Colonic mucosa (tissue), 4 donors: Measurements from ENCODE around the gene THADA. TPM values are rescaled to one million over a fixed set of nuclear protein-coding genes. Genes with fewer than 3 reads are reported as not detected.

Experiments used
- DNase-seq: peaks from one replicate; pipeline ENCODE4 v3.0.0-alpha.2; 2020
- H3K27ac ChIP-seq: fragments of 200-600 bp; one replicate; pipeline ENCODE4 v1.8.0; 2021
- H3K27me3 ChIP-seq: fragments of 200-600 bp; one replicate; pipeline ENCODE4 v1.8.0; 2021
- H3K36me3 ChIP-seq: fragments of 200-600 bp; one replicate; pipeline ENCODE4 v1.8.0; 2021
- H3K4me1 ChIP-seq: fragments of 200-600 bp; one replicate; pipeline ENCODE4 v1.8.0; 2021; ENCODE audit warnings: mild to moderate bottlenecking
- H3K4me3 ChIP-seq: fragments of 200-600 bp; one replicate; pipeline ENCODE4 v1.8.0; 2021
- H3K9ac ChIP-seq, 2 donors: one replicate each; pipeline ENCODE4 v1.7.0; 2013; ENCODE audit warnings: control low read depth in 2 of 2, low read depth in 2 of 2, low read length in 2 of 2
- H3K9me3 ChIP-seq: fragments of 200-600 bp; one replicate; pipeline ENCODE4 v1.8.0; 2021
- CTCF ChIP-seq: fragments of 200-600 bp; IDR thresholded peaks from one replicate; pipeline ENCODE4 v1.8.0; 2022; ENCODE audit warnings: antibody characterized with exemption, mild to moderate bottlenecking
- intact Hi-C: fragments of 100-400 bp; cut with DNase I; formaldehyde crosslinking; loops from one replicate; pipeline ENCODE4 v1.14.1; 2022
- total RNA-seq, 2 donors: library from RNA; stranded (reverse); fragmentation: NEBNext Ultra II Directional in 1 of 2; extraction: Animal tissue kit (Norgen Biotek cat#: 25700) in 1 of 2; gene quantifications; one replicate each; pipeline ENCODE4 v1.2.1, GENCODE V29; 2021
- donor health status: healthy.
- donor health status: DM: no; HTN: no; CAD: no.
- donor health status: DM: no; HTN: no; CAD: no.

The THADA gene
- total RNA-seq, 2 donors from 2014 or later = 14.6 to 31.4 TPM

GRCh38 chr2:43569921-43570320 is 25.9 kb downstream of the THADA start:
- no peak for TF ChIP-seq CTCF
- no peak for DNase-seq
- intact Hi-C loops = loop anchor here (10.0 kb wide), 1 partner anchor 745 kb away; no protein-coding TSS in a partner anchor
- H3K9me3 ChIP-seq = no peaks in the 10 kb centered on the region
- no peak overlapping the region for H3K4me3 ChIP-seq
- no peaks in the 10 kb centered on the region for H3K27me3 ChIP-seq
- H3K4me1 ChIP-seq = no peaks in the 10 kb centered on the region
- H3K27ac ChIP-seq = no peak overlapping the region
- no peaks in the 10 kb centered on the region for H3K36me3 ChIP-seq
- H3K9ac ChIP-seq = no peak overlapping the region

- DNase-seq = no peak
- H3K4me1 ChIP-seq = no peaks in the 10 kb centered on the region
- H3K27ac ChIP-seq = no peak overlapping the region
- TF ChIP-seq CTCF = no peak
- no peaks in the 10 kb centered on the region for H3K36me3 ChIP-seq
- no peaks in the 10 kb centered on the region for H3K27me3 ChIP-seq
- no peaks in the 10 kb centered on the region for H3K9me3 ChIP-seq
- no peak overlapping the region for H3K4me3 ChIP-seq
- H3K9ac ChIP-seq = no peak overlapping the region
- intact Hi-C loops = no loop called here
Measured at GRCh38 chr2:43568228-43568627, 27.6 kb downstream of the THADA start.

- DNase-seq = no peak
- Histone ChIP-seq H3K9me3 (no peaks in the 10 kb centered on the region), H3K4me3 (no peak overlapping the region), H3K27me3 (no peaks in the 10 kb centered on the region), H3K27ac (no peak overlapping the region), H3K9ac (no peak overlapping the region), H3K36me3 (no peaks in the 10 kb centered on the region), H3K4me1 (no peaks in the 10 kb centered on the region)
- TF ChIP-seq CTCF = no peak
- intact Hi-C loops = no loop called here
Measured at GRCh38 chr2:43566461-43566729, 29.4 kb downstream of the THADA start.

GRCh38 chr2:43563679-43564078 is 32.2 kb downstream of the THADA start:
- no peaks in the 10 kb centered on the region for H3K27me3 ChIP-seq
- TF ChIP-seq CTCF = no peak
- no peaks in the 10 kb centered on the region for H3K9me3 ChIP-seq
- no peaks in the 10 kb centered on the region for H3K4me1 ChIP-seq
- no peak overlapping the region for H3K9ac ChIP-seq
- intact Hi-C loops = no loop called here
- H3K36me3 ChIP-seq = no peaks in the 10 kb centered on the region
- DNase-seq = no peak
- no peak overlapping the region for H3K27ac ChIP-seq
- H3K4me3 ChIP-seq = no peak overlapping the region

- Histone ChIP-seq H3K4me1 (no peaks in the 10 kb centered on the region), H3K27me3 (no peaks in the 10 kb centered on the region), H3K36me3 (no peaks in the 10 kb centered on the region), H3K4me3 (no peak overlapping the region), H3K9me3 (no peaks in the 10 kb centered on the region), H3K9ac (no peak overlapping the region), H3K27ac (no peak overlapping the region)
- no peak for TF ChIP-seq CTCF
- no peak for DNase-seq
- intact Hi-C loops = no loop called here
Measured at GRCh38 chr2:43560231-43560547, 35.6 kb downstream of the THADA start.
